SK-N-SH (cell line): ENCODE results near the gene ZNF277. TPM values are rescaled to one million over a fixed set of nuclear protein-coding genes. Genes with fewer than 3 reads are reported as not detected.

ENCODE experiments used
- CTCF ChIA-PET: fragments of 300-600, 350-600 bp; formaldehyde crosslinking; extraction: SDS; loops from one replicate; lab custom pipeline; 2021; lab: Yijun Ruan, JAX
- POLR2A ChIA-PET: fragments of 350-600 bp; sonication (Branson Sonifier 250); formaldehyde crosslinking; extraction: SDS; loops from one replicate; lab custom pipeline; 2020; ENCODE audit warnings: antibody characterized with exemption, inconsistent platforms; lab: Yijun Ruan, JAX
- DNase-seq: peaks from one replicate; pipeline ENCODE4 v3.0.0; 2012
- H2AFZ ChIP-seq: fragments of 200-600 bp; sonication (generic); 2 replicates; pipeline ENCODE4 v1.8.1; 2016; ENCODE audit warnings: antibody characterized with exemption, mild to moderate bottlenecking, low read depth
- H3F3A ChIP-seq: fragments of 200-600 bp; sonication (generic); replicated peaks from 2 replicates; pipeline ENCODE3; 2016; ENCODE audit warnings: antibody characterized with exemption, mild to moderate bottlenecking; ENCODE audit not compliant: insufficient read depth
- H3K27ac ChIP-seq, 2 experiments: fragments of 200-500 bp in 1 of 2; fragments of 200-600 bp in 1 of 2; sonication (Bioruptor generic) in 1 of 2; sonication (generic), shearing (Covaris generic) in 1 of 2; 2 replicates each; pipeline versions ENCODE4 v1.5.1 to v1.6.1; 2014 to 2016; ENCODE audit warnings: low read depth in 2 of 2, inconsistent platforms in 1 of 2, low read length in 1 of 2, mild to moderate bottlenecking in 1 of 2, mixed read lengths in 1 of 2
- H3K27me3 ChIP-seq: fragments of 200-600 bp; sonication (generic), shearing (Covaris generic); 2 replicates; pipeline ENCODE4 v1.6.1; 2016; ENCODE audit warnings: mixed run types; ENCODE audit not compliant: insufficient read depth
- H3K36me3 ChIP-seq, 2 experiments: fragments of 200-500 bp in 1 of 2; fragments of 200-600 bp in 1 of 2; sonication (Bioruptor generic) in 1 of 2; sonication (generic) in 1 of 2; replicated peaks in 1 of 2; 2 replicates each; pipeline versions ENCODE3 to v1.5.1; 2014 to 2016; ENCODE audit warnings: low read length in 1 of 2, mild to moderate bottlenecking in 1 of 2; ENCODE audit not compliant: insufficient read depth in 2 of 2, control insufficient read depth in 1 of 2
- H3K4me1 ChIP-seq, 2 experiments: fragments of 200-500 bp in 1 of 2; fragments of 200-600 bp in 1 of 2; sonication (Bioruptor generic) in 1 of 2; sonication (generic), shearing (Covaris generic) in 1 of 2; 2 replicates each; pipeline versions ENCODE4 v1.5.1 to v1.6.1; 2014 to 2016; ENCODE audit warnings: low read depth in 1 of 2, low read length in 1 of 2, mixed run types in 1 of 2; ENCODE audit not compliant: insufficient read depth in 2 of 2, control insufficient read depth in 1 of 2
- H3K4me2 ChIP-seq: fragments of 200-600 bp; sonication (generic), shearing (Covaris generic); 2 replicates; pipeline ENCODE4 v1.6.1; 2017; ENCODE audit warnings: mixed run types
- H3K4me3 ChIP-seq, 2 experiments: fragments of 200-500 bp in 1 of 2; fragments of 200-600 bp in 1 of 2; sonication (Bioruptor generic) in 1 of 2; sonication (generic), shearing (Covaris generic) in 1 of 2; 2 replicates each; pipeline versions ENCODE4 v1.5.1 to v1.8.1; 2014 to 2016; ENCODE audit warnings: low read depth in 2 of 2, inconsistent platforms in 1 of 2, low read length in 1 of 2, mild to moderate bottlenecking in 1 of 2, mixed read lengths in 1 of 2, moderate library complexity in 1 of 2
- H3K79me2 ChIP-seq: fragments of 200-600 bp; sonication (generic); 2 replicates; pipeline ENCODE4 v1.8.1; 2017; ENCODE audit warnings: mild to moderate bottlenecking; ENCODE audit not compliant: insufficient read depth
- H3K9ac ChIP-seq: fragments of 200-600 bp; sonication (generic); 2 replicates; pipeline ENCODE4 v1.6.1; 2017; ENCODE audit warnings: mixed run types
- H3K9me2 ChIP-seq: fragments of 200-600 bp; sonication (generic); 2 replicates; pipeline ENCODE4 v1.6.1; 2017; ENCODE audit warnings: mixed run types
- H3K9me3 ChIP-seq: fragments of 200-600 bp; sonication (generic); 2 replicates; pipeline ENCODE4 v1.6.1; 2017; ENCODE audit warnings: mixed run types, mild to moderate bottlenecking, moderate library complexity
- H4K20me1 ChIP-seq: fragments of 200-600 bp; sonication (generic); 2 replicates; pipeline ENCODE4 v1.6.1; 2017; ENCODE audit warnings: mild to moderate bottlenecking, mixed run types; ENCODE audit not compliant: insufficient read depth
- CTCF ChIP-seq: fragments of 200-600 bp; sonication (generic); IDR thresholded peaks from 2 replicates; pipeline ENCODE4 v1.6.1; 2017; ENCODE audit warnings: antibody characterized with exemption, mild to moderate bottlenecking, moderate library complexity
- FOSL2 ChIP-seq: IDR thresholded peaks from 2 replicates; pipeline ENCODE4 v1.4.0; 2012; ENCODE audit warnings: low read depth, mild to moderate bottlenecking, moderate library complexity, borderline replicate concordance
- GABPA ChIP-seq: IDR thresholded peaks from 2 replicates; pipeline ENCODE4 v1.4.0; 2012; ENCODE audit warnings: low read depth, mild to moderate bottlenecking
- GATA2 ChIP-seq: sonication (generic); formaldehyde crosslinking; IDR thresholded peaks from 2 replicates; pipeline ENCODE4 v1.5.0; 2020; ENCODE audit warnings: mild to moderate bottlenecking, missing genetic modification reagents
- JUND ChIP-seq: IDR thresholded peaks from 2 replicates; pipeline ENCODE4 v1.4.0; 2012
- MAX ChIP-seq: IDR thresholded peaks from 2 replicates; pipeline ENCODE4 v1.4.0; 2012; ENCODE audit warnings: low read depth
- PBX3 ChIP-seq: IDR thresholded peaks from 2 replicates; pipeline ENCODE4; 2012
- POLR2AphosphoS5 ChIP-seq: IDR thresholded peaks from 2 replicates; pipeline ENCODE4 v1.6.1; 2012; ENCODE audit warnings: low read depth, low read length
- REST ChIP-seq: IDR thresholded peaks from 2 replicates; pipeline ENCODE4 v1.6.1; 2012; ENCODE audit warnings: mild to moderate bottlenecking, low read depth, low read length, moderate library complexity
- RXRA ChIP-seq: IDR thresholded peaks from 2 replicates; pipeline ENCODE4 v1.4.0; 2012; ENCODE audit warnings: low read depth, mild to moderate bottlenecking, borderline replicate concordance
- TEAD4 ChIP-seq: IDR thresholded peaks from 2 replicates; pipeline ENCODE4 v1.4.0; 2012; ENCODE audit warnings: mild to moderate bottlenecking, borderline replicate concordance; ENCODE audit not compliant: insufficient read depth
- ZBTB33 ChIP-seq: IDR thresholded peaks from 2 replicates; pipeline ENCODE4 v1.4.0; 2012; ENCODE audit warnings: low read depth, borderline replicate concordance
- WGBS: methylation state at CpG from one replicate; pipeline ENCODE4 v1.1.6; 2017; ENCODE audit warnings: low lambda C conversion rate; 5-methylcytosine and 5-hydroxymethylcytosine counted together
- polyA plus RNA-seq, 3 experiments: library from polyadenylated mRNA; depleted of rRNA; stranded (reverse); fragments of >200 nt; gene quantifications; 2 replicates each; pipeline ENCODE4 v1.2.3, GENCODE V29; 2012
- TF ChIP-seq, protein P1 (sequence below): fragments of 150-350 bp; IDR thresholded peaks from 2 replicates; pipeline ENCODE4 v1.6.1; 2016; ENCODE audit warnings: mild to moderate bottlenecking, low read depth, low read length

The ZNF277 gene
- polyA plus RNA-seq, 1 of the 3 experiments (the other 2 are of a cell fraction) = 11.5 TPM

GRCh38 chr7:112176693-112177415 is 29.6 kb upstream of the ZNF277 start (continued):
- TF ChIP-seq FOSL2 (no peak), CTCF (no peak), GABPA (no peak), PBX3 (no peak), RXRA (no peak), JUND (no peak), POLR2AphosphoS5 (no peak), MAX (no peak), TEAD4 (no peak)
- TF ChIP-seq, protein P1, sequence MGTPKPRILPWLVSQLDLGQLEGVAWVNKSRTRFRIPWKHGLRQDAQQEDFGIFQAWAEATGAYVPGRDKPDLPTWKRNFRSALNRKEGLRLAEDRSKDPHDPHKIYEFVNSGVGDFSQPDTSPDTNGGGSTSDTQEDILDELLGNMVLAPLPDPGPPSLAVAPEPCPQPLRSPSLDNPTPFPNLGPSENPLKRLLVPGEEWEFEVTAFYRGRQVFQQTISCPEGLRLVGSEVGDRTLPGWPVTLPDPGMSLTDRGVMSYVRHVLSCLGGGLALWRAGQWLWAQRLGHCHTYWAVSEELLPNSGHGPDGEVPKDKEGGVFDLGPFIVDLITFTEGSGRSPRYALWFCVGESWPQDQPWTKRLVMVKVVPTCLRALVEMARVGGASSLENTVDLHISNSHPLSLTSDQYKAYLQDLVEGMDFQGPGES = no peak

DNA sequence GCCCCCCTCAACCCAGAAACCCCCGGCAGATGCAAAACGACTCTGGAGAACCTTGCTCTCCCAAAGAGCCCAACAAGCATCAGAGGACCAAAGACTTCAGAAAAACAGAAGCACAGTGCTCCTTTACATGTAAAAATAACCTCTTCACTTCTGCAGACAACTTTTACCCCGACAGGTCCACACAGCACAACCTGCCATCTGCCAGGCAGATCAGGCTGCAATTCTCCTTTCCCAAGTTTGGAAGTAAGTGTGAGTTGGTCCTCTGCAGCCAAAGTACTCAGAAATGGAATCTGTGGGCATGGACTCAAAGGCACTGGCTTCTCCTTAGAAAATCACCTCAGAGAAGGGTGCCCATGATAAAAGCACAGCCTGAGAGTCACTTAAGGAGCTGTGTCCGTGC is 26.3 kb upstream of the ZNF277 start:
- Histone ChIP-seq H3K79me2 (no peaks in the 10 kb centered on the region), H2AFZ (no peak overlapping the region), H3K4me2 (no peak overlapping the region), H3F3A (no peaks in the 10 kb centered on the region), H3K4me3 (no peak overlapping the region), H3K4me1 (peaks cover 0 to 12% of the 10 kb centered on the region in 2 experiments; a peak in 2 of 4 replicates), H3K9me2 (no peaks in the 10 kb centered on the region), H3K27me3 (no peaks in the 10 kb centered on the region), H3K36me3 (no peaks in the 10 kb centered on the region), H3K9ac (no peak overlapping the region), H3K27ac (no peak overlapping the region), H4K20me1 (no peaks in the 10 kb centered on the region), H3K9me3 (no peaks in the 10 kb centered on the region)
- DNase-seq = no peak
- 91% methylated on average over 4 of the region's 4 CpGs for WGBS
- TF ChIP-seq GATA2 (CRISPR knock-in tag) (no peak), ZBTB33 (no peak), REST (no peak)
- POLR2A ChIA-PET = interaction anchor here (0.5 kb wide), 1 partner anchor 205 kb away, joined by 3 read pairs; no protein-coding TSS in a partner anchor
- CTCF ChIA-PET = interaction anchor here (0.7 to 1.5 kb wide), 3 partner anchors 11 to 23 kb away, joined by 3 to 4 read pairs (median 3); no protein-coding TSS in a partner anchor
